BJ (cell line): ENCODE data around the gene KREMEN1. TPM values are rescaled to one million over a fixed set of nuclear protein-coding genes. Genes with fewer than 3 reads are reported as not detected.

Experiments used
- CTCF ChIA-PET: fragments of 350-600 bp; formaldehyde crosslinking; extraction: SDS; loops from one replicate; lab custom pipeline; 2021; ENCODE audit warnings: antibody characterized with exemption, inconsistent platforms; lab: Yijun Ruan, JAX
- POLR2A ChIA-PET: fragments of 300-600 bp; sonication (Branson Sonifier 250); formaldehyde crosslinking; extraction: SDS; loops from one replicate; lab custom pipeline; 2021; ENCODE audit warnings: antibody characterized with exemption; lab: Charles Lee
- DNase-seq: peaks from one replicate; pipeline ENCODE4 v3.0.0-alpha.2; 2011; ENCODE audit warnings: low read depth
- H3K27me3 ChIP-seq: 2 replicates; pipeline ENCODE4 v1.6.0; 2011; ENCODE audit warnings: low read length; ENCODE audit not compliant: control insufficient read depth, insufficient read depth
- H3K36me3 ChIP-seq: 2 replicates; pipeline ENCODE4 v1.5.1; 2011; ENCODE audit warnings: low read length; ENCODE audit not compliant: control insufficient read depth, insufficient read depth
- H3K4me3 ChIP-seq: 2 replicates; pipeline ENCODE4 v1.5.1; 2011; ENCODE audit warnings: low read depth, mild to moderate bottlenecking, control low read depth, low read length
- CTCF ChIP-seq: IDR thresholded peaks from 2 replicates; pipeline ENCODE4 v1.5.1; 2011; ENCODE audit warnings: low read depth, mild to moderate bottlenecking, control low read depth, inconsistent platforms, low read length, moderate library complexity; ENCODE audit not compliant: insufficient read depth
- polyA plus RNA-seq: library from polyadenylated mRNA; depleted of rRNA; stranded (reverse); fragments of >200 nt; gene quantifications from 2 replicates; pipeline ENCODE4 v1.2.3, GENCODE V29; 2011

The KREMEN1 gene
- polyA plus RNA-seq, 1 experiment: 2.1 TPM

GRCh38 chr22:29175312-29175835, 102.5 kb downstream of the KREMEN1 start:
- Histone ChIP-seq H3K27me3 (peaks cover 2% of the 10 kb centered on the region; the same call in 1 of the 2 replicates), H3K4me3 (no peak overlapping the region), H3K36me3 (no peaks in the 10 kb centered on the region)
- POLR2A ChIA-PET: no interaction called here
- CTCF ChIA-PET: interaction anchor here (1.1 kb wide), 1 partner anchor 10 kb away, joined by 4 read pairs; no protein-coding TSS in a partner anchor
- TF ChIP-seq CTCF: no peak
- DNase-seq: no peak

GRCh38 chr22:29183971-29184848, 111.4 kb downstream of the KREMEN1 start:
- no peaks in the 10 kb centered on the region for H3K36me3 ChIP-seq
- CTCF ChIA-PET: interaction anchor here (1.9 kb wide), 1 partner anchor 30 kb away, joined by 7 read pairs; no protein-coding TSS in a partner anchor
- no peak for DNase-seq

GRCh38 chr22:29184849-29185490, 112.1 kb downstream of the KREMEN1 start:
- no peak for DNase-seq
- Histone ChIP-seq H3K4me3 (no peak overlapping the region), H3K36me3 (no peaks in the 10 kb centered on the region), H3K27me3 (no peaks in the 10 kb centered on the region)
- no peak for TF ChIP-seq CTCF
- ChIA-PET CTCF (interaction anchor here (1.1 to 1.9 kb wide), 2 partner anchors 9 to 31 kb away, joined by 4 to 7 read pairs; no protein-coding TSS in a partner anchor), POLR2A (no interaction called here)

More at GRCh38 chr22:29183971-29184848, 111.4 kb downstream of the KREMEN1 start:
- Histone ChIP-seq H3K4me3 (no peak overlapping the region), H3K27me3 (no peaks in the 10 kb centered on the region)
- POLR2A ChIA-PET: no interaction called here
- TF ChIP-seq CTCF: no peak

- POLR2A ChIA-PET: no interaction called here
- Histone ChIP-seq H3K4me3 (no peak overlapping the region), H3K27me3 (peaks cover 1% of the 10 kb centered on the region), H3K36me3 (no peaks in the 10 kb centered on the region)
- DNase-seq: no peak
- CTCF ChIA-PET: interaction anchor here (1.9 kb wide), 1 partner anchor 32 kb away, joined by 7 read pairs; no protein-coding TSS in a partner anchor
- no peak for TF ChIP-seq CTCF
These were observed 113.5 kb downstream of the KREMEN1 start for GRCh38 chr22:29186302-29186701.

- TF ChIP-seq CTCF: no peak
- no peak for DNase-seq
These were observed 115.0 kb downstream of the KREMEN1 start for GRCh38 chr22:29187831-29188230.

More at GRCh38 chr22:29187831-29188230, 115.0 kb downstream of the KREMEN1 start:
- ChIA-PET CTCF (no interaction called here), POLR2A (no interaction called here)
- Histone ChIP-seq H3K36me3 (no peaks in the 10 kb centered on the region), H3K4me3 (no peak overlapping the region), H3K27me3 (peaks cover 1% of the 10 kb centered on the region)
